Measurements from ENCODE around the gene BTG3. TPM values are rescaled to one million over a fixed set of nuclear protein-coding genes. Genes with fewer than 3 reads are reported as not detected.

The BTG3 gene
- total RNA-seq, 1 experiment from 2014 or later: 23.9 TPM

DNA sequence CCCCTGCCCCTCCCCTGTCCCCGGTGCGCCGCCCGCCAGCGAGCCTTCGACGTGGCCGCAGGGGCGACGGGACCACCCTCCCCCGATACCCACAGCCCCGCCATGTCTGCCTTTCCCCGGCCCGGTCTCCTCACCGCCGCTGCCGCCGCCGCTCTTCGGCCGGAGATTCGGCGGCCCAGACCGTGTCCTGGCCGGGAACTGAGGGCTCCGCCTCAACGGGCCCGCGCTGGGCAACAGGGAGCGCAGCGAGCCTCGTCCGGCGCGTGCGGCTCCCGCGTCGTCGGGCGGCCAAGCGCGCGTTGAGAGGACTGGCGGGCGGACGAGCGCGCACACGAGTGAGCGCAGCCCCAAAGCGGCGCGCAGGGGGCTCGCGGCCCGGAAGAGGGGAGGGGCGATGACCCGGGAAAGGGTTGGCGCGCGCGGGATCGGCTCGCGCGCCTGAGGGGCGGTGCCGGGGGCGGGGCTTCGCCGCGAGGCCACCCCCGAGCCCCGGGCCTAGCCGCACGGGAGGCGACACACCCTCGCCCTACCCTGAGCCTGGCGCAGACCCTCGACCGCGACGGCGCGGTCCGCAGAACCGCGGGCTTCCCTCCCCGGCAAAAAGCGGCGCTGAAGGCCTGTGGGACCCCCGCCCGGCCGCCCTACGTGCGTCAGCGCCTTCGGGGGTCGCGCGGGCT lies at the start of gene BTG3 (continued):
- TF ChIP-seq, protein P1, sequence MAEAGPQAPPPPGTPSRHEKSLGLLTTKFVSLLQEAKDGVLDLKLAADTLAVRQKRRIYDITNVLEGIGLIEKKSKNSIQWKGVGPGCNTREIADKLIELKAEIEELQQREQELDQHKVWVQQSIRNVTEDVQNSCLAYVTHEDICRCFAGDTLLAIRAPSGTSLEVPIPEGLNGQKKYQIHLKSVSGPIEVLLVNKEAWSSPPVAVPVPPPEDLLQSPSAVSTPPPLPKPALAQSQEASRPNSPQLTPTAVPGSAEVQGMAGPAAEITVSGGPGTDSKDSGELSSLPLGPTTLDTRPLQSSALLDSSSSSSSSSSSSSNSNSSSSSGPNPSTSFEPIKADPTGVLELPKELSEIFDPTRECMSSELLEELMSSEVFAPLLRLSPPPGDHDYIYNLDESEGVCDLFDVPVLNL (CRISPR knock-in tag; IDR thresholded peaks at IDR 0.05; ENCODE audit: borderline replicate concordance, low read depth): no peak
- TF ChIP-seq, protein P2, sequence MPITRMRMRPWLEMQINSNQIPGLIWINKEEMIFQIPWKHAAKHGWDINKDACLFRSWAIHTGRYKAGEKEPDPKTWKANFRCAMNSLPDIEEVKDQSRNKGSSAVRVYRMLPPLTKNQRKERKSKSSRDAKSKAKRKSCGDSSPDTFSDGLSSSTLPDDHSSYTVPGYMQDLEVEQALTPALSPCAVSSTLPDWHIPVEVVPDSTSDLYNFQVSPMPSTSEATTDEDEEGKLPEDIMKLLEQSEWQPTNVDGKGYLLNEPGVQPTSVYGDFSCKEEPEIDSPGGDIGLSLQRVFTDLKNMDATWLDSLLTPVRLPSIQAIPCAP (CRISPR knock-in tag; IDR thresholded peaks at IDR 0.05): peak; percentile 72; the same call in 1 of the 2 replicates
- TF ChIP-seq, protein P3, sequence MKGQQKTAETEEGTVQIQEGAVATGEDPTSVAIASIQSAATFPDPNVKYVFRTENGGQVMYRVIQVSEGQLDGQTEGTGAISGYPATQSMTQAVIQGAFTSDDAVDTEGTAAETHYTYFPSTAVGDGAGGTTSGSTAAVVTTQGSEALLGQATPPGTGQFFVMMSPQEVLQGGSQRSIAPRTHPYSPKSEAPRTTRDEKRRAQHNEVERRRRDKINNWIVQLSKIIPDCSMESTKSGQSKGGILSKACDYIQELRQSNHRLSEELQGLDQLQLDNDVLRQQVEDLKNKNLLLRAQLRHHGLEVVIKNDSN (CRISPR knock-in tag; IDR thresholded peaks at IDR 0.05): no peak
- no peak for TF ChIP-seq NR2C2 (CRISPR knock-in tag; IDR thresholded peaks at IDR 0.05)
- TF ChIP-seq ATF1 (CRISPR knock-in tag; IDR thresholded peaks at IDR 0.05): peak; percentile 40; the same call in 1 of the 2 replicates
- TF ChIP-seq EMX1 (CRISPR knock-in tag; IDR thresholded peaks at IDR 0.05): no peak
- peak; percentile 86; the same call in 1 of the 2 replicates for TF ChIP-seq SMAD3 (CRISPR knock-in tag; IDR thresholded peaks at IDR 0.05; ENCODE audit: borderline replicate concordance)
- TF ChIP-seq, protein P4, sequence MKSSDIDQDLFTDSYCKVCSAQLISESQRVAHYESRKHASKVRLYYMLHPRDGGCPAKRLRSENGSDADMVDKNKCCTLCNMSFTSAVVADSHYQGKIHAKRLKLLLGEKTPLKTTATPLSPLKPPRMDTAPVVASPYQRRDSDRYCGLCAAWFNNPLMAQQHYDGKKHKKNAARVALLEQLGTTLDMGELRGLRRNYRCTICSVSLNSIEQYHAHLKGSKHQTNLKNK (CRISPR knock-in tag; IDR thresholded peaks at IDR 0.05): no peak
- TF ChIP-seq RORB (CRISPR knock-in tag; IDR thresholded peaks at IDR 0.05): no peak
- TF ChIP-seq, protein P5, sequence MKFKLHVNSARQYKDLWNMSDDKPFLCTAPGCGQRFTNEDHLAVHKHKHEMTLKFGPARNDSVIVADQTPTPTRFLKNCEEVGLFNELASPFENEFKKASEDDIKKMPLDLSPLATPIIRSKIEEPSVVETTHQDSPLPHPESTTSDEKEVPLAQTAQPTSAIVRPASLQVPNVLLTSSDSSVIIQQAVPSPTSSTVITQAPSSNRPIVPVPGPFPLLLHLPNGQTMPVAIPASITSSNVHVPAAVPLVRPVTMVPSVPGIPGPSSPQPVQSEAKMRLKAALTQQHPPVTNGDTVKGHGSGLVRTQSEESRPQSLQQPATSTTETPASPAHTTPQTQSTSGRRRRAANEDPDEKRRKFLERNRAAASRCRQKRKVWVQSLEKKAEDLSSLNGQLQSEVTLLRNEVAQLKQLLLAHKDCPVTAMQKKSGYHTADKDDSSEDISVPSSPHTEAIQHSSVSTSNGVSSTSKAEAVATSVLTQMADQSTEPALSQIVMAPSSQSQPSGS (CRISPR knock-in tag; IDR thresholded peaks at IDR 0.05; ENCODE audit: borderline replicate concordance, low read depth): no peak
- TF ChIP-seq, protein P6, sequence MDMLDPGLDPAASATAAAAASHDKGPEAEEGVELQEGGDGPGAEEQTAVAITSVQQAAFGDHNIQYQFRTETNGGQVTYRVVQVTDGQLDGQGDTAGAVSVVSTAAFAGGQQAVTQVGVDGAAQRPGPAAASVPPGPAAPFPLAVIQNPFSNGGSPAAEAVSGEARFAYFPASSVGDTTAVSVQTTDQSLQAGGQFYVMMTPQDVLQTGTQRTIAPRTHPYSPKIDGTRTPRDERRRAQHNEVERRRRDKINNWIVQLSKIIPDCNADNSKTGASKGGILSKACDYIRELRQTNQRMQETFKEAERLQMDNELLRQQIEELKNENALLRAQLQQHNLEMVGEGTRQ (CRISPR knock-in tag; IDR thresholded peaks at IDR 0.05): 0 out of 2 replicates have a peak, but pooled peaks have one; percentile 36
- no peak for TF ChIP-seq NR1H2 (CRISPR knock-in tag; IDR thresholded peaks at IDR 0.05)
- TF ChIP-seq ZNF671 (CRISPR knock-in tag; IDR thresholded peaks at IDR 0.05): no peak
- TF ChIP-seq KAT7 (CRISPR knock-in tag; IDR thresholded peaks at IDR 0.05; ENCODE audit: borderline replicate concordance): no peak
- no peak for TF ChIP-seq RELA (CRISPR knock-in tag; IDR thresholded peaks at IDR 0.05; ENCODE audit: borderline replicate concordance)
- peak; percentile 63; the same call in 1 of the 2 replicates for TF ChIP-seq CBFB (CRISPR knock-in tag; IDR thresholded peaks at IDR 0.05; ENCODE audit: low read depth)

DNA sequence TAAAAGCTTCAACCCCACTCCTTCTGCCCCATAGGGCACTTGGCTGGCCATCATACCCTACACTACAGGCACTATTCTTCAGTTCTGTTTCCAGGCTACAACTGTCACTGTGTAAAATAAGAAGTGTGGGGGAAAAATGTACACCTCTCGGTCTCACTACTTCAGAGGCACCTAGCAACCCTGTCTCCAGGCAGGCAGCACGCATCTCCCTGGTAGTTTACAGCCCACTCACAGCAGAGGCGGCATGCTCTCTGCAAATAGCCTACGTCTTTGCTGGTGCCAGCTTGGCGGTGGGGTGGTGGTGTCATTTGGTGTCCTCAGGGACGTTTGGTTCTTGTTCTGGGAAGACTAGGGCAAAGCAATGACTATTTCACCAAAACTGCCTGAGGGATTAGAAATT lies 48.2 kb upstream of the BTG3 start:
- Mint-ChIP-seq H3K27ac (no peak overlapping the region), H3K36me3 (no peaks in the 10 kb centered on the region), H3K4me3 (no peak overlapping the region), H3K27me3 (ENCODE audit: low read depth) (peaks cover 55% of the 10 kb centered on the region), H3K9me3 (no peaks in the 10 kb centered on the region), H3K4me1 (peaks cover 18% of the 10 kb centered on the region)
- no peak for ATAC-seq
- DNase-seq (ENCODE audit: low spot score): no peak
- CTCF ChIA-PET: no interaction called here
- POLR2A ChIA-PET: interaction anchor here (1.3 kb wide), 1 partner anchor 12 kb away, joined by 3 read pairs; no protein-coding TSS in a partner anchor
- TF ChIP-seq SP1 (CRISPR knock-in tag; conservative IDR thresholded peaks at IDR 0.05): no peak
- no peak for TF ChIP-seq ZNF396 (CRISPR knock-in tag; IDR thresholded peaks at IDR 0.05; ENCODE audit: borderline replicate concordance)
- TF ChIP-seq MYBL2 (CRISPR knock-in tag; IDR thresholded peaks at IDR 0.05): no peak
- TF ChIP-seq, protein P6 (CRISPR knock-in tag; IDR thresholded peaks at IDR 0.05): no peak
- no peak for TF ChIP-seq ZNF219 (CRISPR knock-in tag; IDR thresholded peaks at IDR 0.05; ENCODE audit: borderline replicate concordance)
- no peak for TF ChIP-seq KAT7 (CRISPR knock-in tag; IDR thresholded peaks at IDR 0.05; ENCODE audit: borderline replicate concordance)
- TF ChIP-seq, protein P7, sequence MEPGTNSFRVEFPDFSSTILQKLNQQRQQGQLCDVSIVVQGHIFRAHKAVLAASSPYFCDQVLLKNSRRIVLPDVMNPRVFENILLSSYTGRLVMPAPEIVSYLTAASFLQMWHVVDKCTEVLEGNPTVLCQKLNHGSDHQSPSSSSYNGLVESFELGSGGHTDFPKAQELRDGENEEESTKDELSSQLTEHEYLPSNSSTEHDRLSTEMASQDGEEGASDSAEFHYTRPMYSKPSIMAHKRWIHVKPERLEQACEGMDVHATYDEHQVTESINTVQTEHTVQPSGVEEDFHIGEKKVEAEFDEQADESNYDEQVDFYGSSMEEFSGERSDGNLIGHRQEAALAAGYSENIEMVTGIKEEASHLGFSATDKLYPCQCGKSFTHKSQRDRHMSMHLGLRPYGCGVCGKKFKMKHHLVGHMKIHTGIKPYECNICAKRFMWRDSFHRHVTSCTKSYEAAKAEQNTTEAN (CRISPR knock-in tag; IDR thresholded peaks at IDR 0.05): no peak
- TF ChIP-seq, protein P8, sequence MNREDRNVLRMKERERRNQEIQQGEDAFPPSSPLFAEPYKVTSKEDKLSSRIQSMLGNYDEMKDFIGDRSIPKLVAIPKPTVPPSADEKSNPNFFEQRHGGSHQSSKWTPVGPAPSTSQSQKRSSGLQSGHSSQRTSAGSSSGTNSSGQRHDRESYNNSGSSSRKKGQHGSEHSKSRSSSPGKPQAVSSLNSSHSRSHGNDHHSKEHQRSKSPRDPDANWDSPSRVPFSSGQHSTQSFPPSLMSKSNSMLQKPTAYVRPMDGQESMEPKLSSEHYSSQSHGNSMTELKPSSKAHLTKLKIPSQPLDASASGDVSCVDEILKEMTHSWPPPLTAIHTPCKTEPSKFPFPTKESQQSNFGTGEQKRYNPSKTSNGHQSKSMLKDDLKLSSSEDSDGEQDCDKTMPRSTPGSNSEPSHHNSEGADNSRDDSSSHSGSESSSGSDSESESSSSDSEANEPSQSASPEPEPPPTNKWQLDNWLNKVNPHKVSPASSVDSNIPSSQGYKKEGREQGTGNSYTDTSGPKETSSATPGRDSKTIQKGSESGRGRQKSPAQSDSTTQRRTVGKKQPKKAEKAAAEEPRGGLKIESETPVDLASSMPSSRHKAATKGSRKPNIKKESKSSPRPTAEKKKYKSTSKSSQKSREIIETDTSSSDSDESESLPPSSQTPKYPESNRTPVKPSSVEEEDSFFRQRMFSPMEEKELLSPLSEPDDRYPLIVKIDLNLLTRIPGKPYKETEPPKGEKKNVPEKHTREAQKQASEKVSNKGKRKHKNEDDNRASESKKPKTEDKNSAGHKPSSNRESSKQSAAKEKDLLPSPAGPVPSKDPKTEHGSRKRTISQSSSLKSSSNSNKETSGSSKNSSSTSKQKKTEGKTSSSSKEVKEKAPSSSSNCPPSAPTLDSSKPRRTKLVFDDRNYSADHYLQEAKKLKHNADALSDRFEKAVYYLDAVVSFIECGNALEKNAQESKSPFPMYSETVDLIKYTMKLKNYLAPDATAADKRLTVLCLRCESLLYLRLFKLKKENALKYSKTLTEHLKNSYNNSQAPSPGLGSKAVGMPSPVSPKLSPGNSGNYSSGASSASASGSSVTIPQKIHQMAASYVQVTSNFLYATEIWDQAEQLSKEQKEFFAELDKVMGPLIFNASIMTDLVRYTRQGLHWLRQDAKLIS (CRISPR knock-in tag; IDR thresholded peaks at IDR 0.05; ENCODE audit: borderline replicate concordance): no peak
- TF ChIP-seq FOXK1 (CRISPR knock-in tag; IDR thresholded peaks at IDR 0.05): no peak

Data from WTC11 (cell line).